HPDE6-E6E7 (cell line): ENCODE measurements around the gene TMEM123.
"Not testable (repeated sequence)": the region's sequence is repeated elsewhere in the genome, so short reads cannot be mapped to it uniquely, and the experiment has no call there.

Source experiments
- DNase-seq: peaks from one replicate; pipeline ENCODE4 v3.0.0; 2011; ENCODE audit warnings: missing footprints; ENCODE audit errors: extremely low spot score

The TMEM123 gene

GRCh38 chr11:102395720-102396393 is 56.7 kb downstream of the TMEM123 start:
- no peak for DNase-seq

- DNase-seq, result no peak
These were observed 59.3 kb downstream of the TMEM123 start for GRCh38 chr11:102393272-102393730.

- DNase-seq, result no peak
These were observed 60.9 kb downstream of the TMEM123 start for GRCh38 chr11:102391549-102392237.

- DNase-seq, result peak; percentile 32
These were observed 61.7 kb downstream of the TMEM123 start for GRCh38 chr11:102390667-102391465.

- DNase-seq, result no peak
These were observed 63.3 kb downstream of the TMEM123 start for GRCh38 chr11:102389253-102389652.

GRCh38 chr11:102387043-102387781 is 65.4 kb downstream of the TMEM123 start:
- no peak for DNase-seq

- DNase-seq, result no peak
These were observed 66.3 kb downstream of the TMEM123 start for GRCh38 chr11:102386136-102386734.

- DNase-seq, result no peak
These were observed 67.2 kb downstream of the TMEM123 start for GRCh38 chr11:102385085-102386007.

GRCh38 chr11:102384419-102385079 is 68.0 kb downstream of the TMEM123 start:
- DNase-seq, result no peak

GRCh38 chr11:102383839-102384238 is 68.7 kb downstream of the TMEM123 start:
- DNase-seq, result no peak

GRCh38 chr11:102382384-102382783 is 70.2 kb downstream of the TMEM123 start:
- no peak for DNase-seq

GRCh38 chr11:102378818-102379217 is 73.7 kb downstream of the TMEM123 start:
- no peak for DNase-seq

GRCh38 chr11:102377891-102378290 is 74.7 kb downstream of the TMEM123 start:
- DNase-seq, result no peak

GRCh38 chr11:102375720-102376399 is 76.7 kb downstream of the TMEM123 start:
- no peak for DNase-seq

GRCh38 chr11:102374633-102375424 is 77.7 kb downstream of the TMEM123 start:
- DNase-seq, result not testable (repeated sequence)

- no peak for DNase-seq
These were observed 84.1 kb downstream of the TMEM123 start for GRCh38 chr11:102368472-102368871.

- DNase-seq, result no peak
These were observed 85.2 kb downstream of the TMEM123 start for GRCh38 chr11:102367364-102367763.

GRCh38 chr11:102364991-102365390 is 87.6 kb downstream of the TMEM123 start:
- no peak for DNase-seq
